Hippocampal formation (tissue), 2 donors: ENCODE data around the gene TMEM185A.
"Not testable (repeated sequence)": the region's sequence is repeated elsewhere in the genome, so short reads cannot be mapped to it uniquely, and the experiment has no call there.

Experiments
- DNase-seq, 2 donors: peaks; one replicate each; lab custom pipeline; 2025; lab: John Stamatoyannopoulos, UW

Gene TMEM185A

GRCh38 chrX:149626829-149627228 is 4.8 kb downstream of the TMEM185A start:
- DNase-seq, result not testable (repeated sequence)

GRCh38 chrX:149619662-149620061 is 11.9 kb downstream of the TMEM185A start:
- DNase-seq, result not testable (repeated sequence)

GRCh38 chrX:149618871-149619270 is 12.7 kb downstream of the TMEM185A start:
- no peak for DNase-seq

GRCh38 chrX:149611623-149612175 is 19.9 kb downstream of the TMEM185A start:
- no peak for DNase-seq

- no peak for DNase-seq
These were observed 21.1 kb downstream of the TMEM185A start for GRCh38 chrX:149610511-149610910.

- no peak for DNase-seq
These were observed 23.9 kb downstream of the TMEM185A start for GRCh38 chrX:149607699-149608098.

GRCh38 chrX:149605248-149605885 is 26.2 kb downstream of the TMEM185A start:
- not testable (repeated sequence) for DNase-seq

GRCh38 chrX:149598603-149599002 is 33.0 kb downstream of the TMEM185A start:
- DNase-seq, result not testable (repeated sequence)

- DNase-seq, result not testable (repeated sequence)
These were observed 35.6 kb downstream of the TMEM185A start for GRCh38 chrX:149595943-149596342.

GRCh38 chrX:149595214-149595613 is 36.4 kb downstream of the TMEM185A start, which contains the start of gene HSFX2:
Gene HSFX2, minus strand, starts transcription at chrX:149595314. Its CDS starts 614 bp downstream, at chrX:149594700.
- DNase-seq, result not testable (repeated sequence)

- not testable (repeated sequence) for DNase-seq
These were observed 40.6 kb downstream of the TMEM185A start for GRCh38 chrX:149590993-149591392.

GRCh38 chrX:149587359-149587758 is 44.2 kb downstream of the TMEM185A start, which contains the start of gene MAGEA9B:
Gene MAGEA9B, minus strand, starts transcription at chrX:149587459. Its CDS starts 4,280 bp downstream, at chrX:149583179.
- DNase-seq, result not testable (repeated sequence)

- not testable (repeated sequence) for DNase-seq
These were observed 46.0 kb downstream of the TMEM185A start for GRCh38 chrX:149585631-149586030.

GRCh38 chrX:149573456-149573855 is 58.1 kb downstream of the TMEM185A start:
- not testable (repeated sequence) for DNase-seq

- no peak for DNase-seq
These were observed 58.8 kb downstream of the TMEM185A start for GRCh38 chrX:149572743-149573142.

- DNase-seq, result no peak
These were observed 59.8 kb downstream of the TMEM185A start for GRCh38 chrX:149571770-149572169.

- DNase-seq, result no peak
These were observed 60.9 kb downstream of the TMEM185A start for GRCh38 chrX:149570668-149571067.

- DNase-seq, result no peak
These were observed 61.8 kb downstream of the TMEM185A start for GRCh38 chrX:149569770-149570169.

GRCh38 chrX:149568701-149569296 is 62.8 kb downstream of the TMEM185A start:
- no peak for DNase-seq

- no peak for DNase-seq
These were observed 63.8 kb downstream of the TMEM185A start for GRCh38 chrX:149567621-149568417.

- DNase-seq, result no peak
These were observed 68.2 kb downstream of the TMEM185A start for GRCh38 chrX:149563359-149563758.

GRCh38 chrX:149555251-149555650 is 76.3 kb downstream of the TMEM185A start:
- DNase-seq, result not testable (repeated sequence)
